GM18502 (cell line): Measurements from ENCODE around the gene TSEN54.
"Not testable (repeated sequence)": the region's sequence is repeated elsewhere in the genome, so short reads cannot be mapped to it uniquely, and the experiment has no call there.

Experiments
- ATAC-seq: cut with Tn5 transposase; IDR thresholded peaks from one replicate; pipeline ENCODE4 v1.9.1; 2021; ENCODE audit warnings: mild to moderate bottlenecking; ENCODE audit not compliant: unreplicated experiment, poor library complexity

Gene TSEN54

DNA sequence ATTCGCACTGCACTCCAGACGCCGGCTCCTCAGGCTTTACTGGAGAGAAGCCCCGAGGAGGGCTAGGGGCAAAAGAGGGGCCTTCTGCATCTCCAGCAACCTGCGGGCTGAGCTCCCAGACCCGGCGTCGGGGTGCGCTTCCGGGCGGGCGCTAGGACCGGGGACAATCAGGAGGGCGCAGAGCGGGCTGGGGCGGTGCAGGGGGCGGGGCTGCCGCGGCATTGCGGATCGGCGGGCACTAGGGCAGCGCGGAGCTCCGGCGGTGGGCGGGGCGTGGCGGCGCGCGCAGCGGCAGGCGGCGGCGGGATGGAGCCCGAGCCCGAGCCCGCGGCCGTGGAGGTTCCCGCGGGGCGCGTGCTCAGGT is at the start of gene TSEN54:
Gene TSEN54 (plus strand): TSS at position 274 of the 364 bp plus-strand sequence. CDS start 33 bp downstream, at position 307.
- ATAC-seq: peak; percentile 68

DNA sequence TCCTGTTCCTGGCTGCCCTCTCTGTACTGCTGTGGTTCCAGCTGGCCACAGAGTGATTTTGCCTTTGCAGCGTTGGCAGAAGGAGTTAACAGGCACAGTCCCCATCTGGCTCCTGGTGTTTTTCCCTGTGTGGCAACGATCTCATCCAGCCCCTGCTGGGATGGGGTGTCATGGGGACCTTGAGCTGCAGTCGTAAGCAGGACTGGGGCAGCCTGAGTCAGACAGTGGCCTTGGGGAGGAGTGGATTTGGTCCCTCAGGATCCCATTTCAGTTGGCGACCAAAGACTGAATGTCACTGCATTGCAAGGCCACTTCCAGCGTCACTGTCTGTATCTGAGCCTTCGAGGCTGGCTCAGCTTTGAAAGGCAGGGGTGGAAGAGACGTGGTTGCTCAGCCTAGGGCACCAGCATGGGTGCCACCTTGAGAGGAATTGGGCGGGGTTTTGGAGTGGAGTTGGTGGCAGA is 48.0 kb upstream of the TSEN54 start:
- no peak for ATAC-seq

DNA sequence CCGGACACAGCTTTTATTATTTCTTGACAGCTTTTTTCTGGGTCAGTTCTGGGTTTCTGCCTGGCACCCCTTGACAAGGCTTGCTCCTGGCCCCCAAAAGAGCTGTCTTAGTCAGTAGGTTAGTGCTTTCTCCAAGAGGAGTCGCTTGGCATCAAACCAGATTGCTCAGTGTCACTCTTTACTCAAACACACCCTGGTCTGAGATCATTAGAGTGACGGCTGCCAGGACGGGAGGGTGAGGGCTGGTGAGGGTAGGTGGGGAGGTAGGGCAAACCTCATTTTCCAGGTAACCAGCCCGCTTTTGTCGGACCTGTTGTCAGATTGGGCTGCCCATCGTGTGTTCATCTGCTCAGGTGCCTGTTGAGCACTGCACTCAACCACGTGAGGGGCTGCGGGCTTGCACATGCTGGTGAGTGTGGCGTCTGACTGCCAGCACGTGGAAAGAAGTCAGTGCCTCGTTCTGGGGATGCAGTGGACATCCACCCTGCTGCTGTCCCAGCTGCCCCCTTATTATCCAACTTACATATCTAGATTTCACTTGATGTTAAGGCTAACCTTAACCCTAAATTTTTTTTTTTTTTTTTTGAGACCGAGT is 47.5 kb upstream of the TSEN54 start:
- no peak for ATAC-seq

DNA sequence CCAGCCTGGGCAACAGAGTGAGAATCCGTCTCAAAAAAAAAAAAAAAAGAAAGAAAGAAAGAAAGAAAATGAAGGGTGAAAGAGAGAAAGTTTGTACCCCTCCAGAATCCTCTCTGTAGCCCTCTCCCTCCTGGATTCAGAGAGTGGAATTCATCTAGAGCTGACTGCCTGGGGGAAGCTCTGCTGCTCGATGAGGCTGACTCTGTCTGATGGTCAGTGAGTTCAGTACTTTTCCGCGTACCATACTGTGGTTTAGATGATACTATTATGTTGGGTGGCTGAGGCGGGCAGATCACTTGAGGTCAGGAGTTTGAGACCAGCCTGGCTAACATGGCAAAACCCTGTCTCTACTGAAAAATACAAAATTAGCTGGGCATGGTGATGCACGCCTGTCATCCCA is 45.1 kb upstream of the TSEN54 start:
- no peak for ATAC-seq

DNA sequence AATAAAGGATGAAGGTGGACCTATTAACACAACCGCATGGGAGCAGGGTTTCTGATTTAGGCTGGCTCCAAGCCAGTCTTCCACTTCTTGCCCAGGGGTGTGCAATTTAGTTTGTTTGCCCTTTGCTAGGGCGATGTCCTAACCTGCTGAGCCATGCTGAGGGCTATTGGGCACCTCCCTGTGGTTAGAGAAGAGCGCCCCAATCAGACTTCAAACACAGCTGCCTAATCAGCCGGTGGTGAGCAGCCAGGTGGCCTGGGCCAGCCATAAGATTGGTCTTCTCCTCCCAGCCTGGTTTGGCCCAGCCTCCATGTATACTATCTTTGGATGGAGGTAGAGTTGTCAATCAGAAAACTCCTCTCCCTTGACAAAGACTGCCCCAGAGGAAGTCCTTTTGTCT is 44.2 kb upstream of the TSEN54 start:
- no peak for ATAC-seq

DNA sequence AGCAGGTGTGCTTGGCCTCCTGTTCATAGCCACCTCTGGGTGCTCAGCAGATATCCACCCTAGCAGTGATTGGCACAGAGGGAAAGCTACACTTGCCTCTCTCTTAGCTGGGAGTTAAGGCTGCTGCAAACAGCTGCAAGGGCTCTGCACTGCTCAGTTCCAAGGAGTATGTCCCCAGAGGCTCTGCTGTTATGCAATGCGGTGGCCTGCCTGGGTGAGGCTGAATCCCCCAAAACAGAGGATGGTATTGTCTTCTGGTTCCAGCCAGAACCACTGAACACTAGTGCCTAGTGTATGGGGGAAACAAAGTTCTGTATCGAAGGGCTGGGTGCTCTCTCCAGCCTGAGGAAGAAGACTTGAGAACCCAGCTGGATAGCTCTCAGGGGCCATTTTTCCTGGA is 43.1 kb upstream of the TSEN54 start:
- no peak for ATAC-seq

DNA sequence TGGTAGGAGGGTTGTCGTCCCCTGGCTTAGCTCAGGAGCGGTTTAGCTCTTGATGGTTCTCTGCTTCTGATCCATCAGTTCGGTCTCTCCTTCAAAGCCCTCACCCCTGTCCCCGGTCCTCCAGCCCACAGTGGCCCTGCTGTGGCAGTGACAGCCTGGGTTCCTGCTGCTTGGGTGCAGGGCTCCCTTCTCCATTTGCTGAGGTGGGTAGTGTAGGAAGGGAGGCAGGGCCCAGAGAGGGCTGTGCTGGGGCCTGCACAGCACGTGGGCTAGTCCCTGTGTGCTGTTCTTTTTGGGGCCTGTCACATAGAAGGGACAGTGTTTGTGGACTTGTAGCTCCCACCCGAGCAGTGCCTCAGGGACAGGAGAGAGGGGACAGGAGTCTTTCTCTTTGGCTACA is 41.6 kb upstream of the TSEN54 start:
- ATAC-seq: no peak

DNA sequence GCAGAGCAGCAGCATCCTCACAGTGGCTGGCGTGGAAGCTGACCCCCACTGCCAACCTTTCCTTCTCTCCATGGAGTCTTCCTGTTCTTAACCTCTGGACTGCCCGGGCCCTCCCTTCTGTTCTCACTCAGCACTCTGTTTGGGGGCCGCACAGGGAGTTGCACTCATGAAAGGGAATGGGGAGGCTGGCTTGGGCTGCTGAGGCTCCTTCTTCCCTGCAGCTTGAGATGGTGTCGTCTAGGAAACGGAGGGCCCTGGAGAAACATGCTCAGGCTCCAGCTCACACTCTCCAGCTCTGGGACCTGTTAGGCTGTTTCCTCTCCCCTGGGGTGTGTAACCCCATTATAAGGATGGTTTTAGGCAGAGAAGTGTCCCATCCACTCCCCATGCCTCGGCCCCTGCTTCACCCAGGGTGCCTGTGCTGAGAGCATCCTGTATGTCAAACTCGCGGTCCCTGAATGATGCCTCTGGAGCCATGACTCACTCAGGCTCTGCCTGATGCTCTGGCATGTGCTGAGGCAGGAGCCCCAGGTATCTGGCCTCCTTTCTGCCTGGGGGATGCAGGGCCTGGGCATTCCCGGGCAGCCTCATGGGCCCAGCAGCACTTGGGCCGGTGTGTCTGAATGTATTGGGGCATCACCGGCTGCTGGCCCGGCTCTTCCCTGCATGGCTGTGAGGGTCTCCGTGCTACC is 41.0 kb upstream of the TSEN54 start:
- ATAC-seq: no peak

DNA sequence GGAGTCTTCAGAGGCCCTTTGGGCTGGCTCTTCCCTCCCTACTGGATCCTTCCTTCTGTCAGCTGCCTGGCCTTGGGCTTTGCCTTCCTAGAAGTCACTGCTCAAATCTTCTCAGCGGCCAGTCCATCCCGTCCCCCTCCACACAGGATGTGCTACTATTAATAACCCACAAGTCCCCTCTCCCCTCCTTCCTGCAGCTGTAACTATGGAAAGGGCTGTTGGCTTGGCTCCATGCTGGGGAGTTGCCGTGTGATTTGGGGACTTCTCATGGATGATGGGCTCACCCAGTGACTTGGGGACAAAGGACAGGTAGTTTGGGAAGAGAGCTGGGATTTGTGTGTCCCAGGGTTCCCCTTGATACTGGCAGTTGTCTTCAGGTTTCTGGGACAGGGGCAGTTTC is 40.5 kb upstream of the TSEN54 start:
- ATAC-seq: no peak

DNA sequence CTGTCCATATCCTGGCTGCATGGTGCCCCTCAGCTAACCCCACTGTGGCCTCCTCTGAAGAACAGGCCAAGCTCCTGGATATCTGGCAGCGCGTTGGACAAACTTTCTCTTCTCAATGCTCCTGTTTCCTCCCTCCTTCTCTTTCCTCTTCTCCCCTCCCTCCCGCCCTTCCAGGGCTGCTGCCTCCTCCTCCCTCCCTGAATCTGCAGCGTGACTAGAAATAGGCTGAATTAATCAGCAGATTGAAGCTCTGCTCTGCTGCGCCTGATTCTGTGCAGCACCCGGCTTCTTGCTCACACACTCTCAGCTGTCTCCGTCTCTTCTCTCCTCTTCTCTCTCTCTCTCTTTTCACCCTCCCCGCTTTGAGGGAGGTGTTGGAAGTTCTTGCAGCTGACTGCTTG is 40.1 kb upstream of the TSEN54 start:
- no peak for ATAC-seq

DNA sequence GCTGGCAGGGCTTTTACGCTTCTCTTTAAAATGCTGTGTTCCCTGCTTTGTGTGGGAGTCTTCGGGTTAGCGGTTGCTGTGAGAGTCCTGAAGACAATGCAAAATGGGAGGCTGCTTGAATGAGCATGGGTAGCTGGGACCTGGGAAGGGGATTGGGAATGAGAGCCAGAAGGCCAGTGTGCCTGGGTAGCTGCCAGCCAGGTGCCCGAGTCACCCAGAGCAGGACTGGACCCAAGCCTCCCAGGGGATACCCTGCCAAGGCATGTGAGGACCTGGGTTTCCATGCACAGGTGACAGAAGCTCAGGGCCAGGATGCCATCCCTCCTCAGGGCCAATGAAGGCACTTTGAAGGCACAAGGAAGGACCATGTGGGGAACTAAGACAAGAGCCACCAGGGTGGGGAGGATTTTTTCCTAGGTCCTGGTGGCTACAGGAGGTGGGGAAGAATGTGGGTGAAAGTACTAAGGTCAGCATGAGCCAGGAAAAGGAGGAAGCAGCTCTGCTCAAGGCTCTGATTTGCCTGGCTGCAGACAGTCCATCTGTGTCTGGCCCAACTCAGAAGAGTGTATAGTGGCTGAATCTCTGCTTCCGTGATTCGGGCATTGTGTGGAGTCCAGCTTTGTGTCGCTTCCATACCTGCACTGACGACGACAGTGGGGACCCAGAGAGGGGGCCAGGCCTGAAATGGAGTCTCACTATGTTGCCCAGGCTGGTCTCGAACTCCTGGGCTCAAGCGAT is 39.4 kb upstream of the TSEN54 start:
- ATAC-seq: no peak

DNA sequence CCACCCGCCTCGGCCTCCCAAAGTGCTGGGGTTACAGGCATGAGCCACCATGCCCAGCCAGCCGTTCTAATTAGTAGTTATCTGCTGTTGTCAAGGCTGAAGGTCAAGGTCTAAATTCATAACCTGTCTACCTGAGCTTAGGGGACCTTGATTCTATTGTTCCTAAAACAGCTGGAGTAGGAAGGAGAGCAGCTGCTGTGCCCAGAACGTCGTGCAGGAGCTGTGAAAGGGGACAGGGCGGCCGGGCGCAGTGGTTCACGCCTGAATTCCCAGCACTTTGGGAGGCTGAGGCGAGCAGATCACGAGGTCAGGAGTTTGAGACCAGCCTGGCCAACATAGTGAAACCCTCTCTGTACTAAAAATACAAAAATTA is 38.9 kb upstream of the TSEN54 start:
- not testable (repeated sequence) for ATAC-seq

DNA sequence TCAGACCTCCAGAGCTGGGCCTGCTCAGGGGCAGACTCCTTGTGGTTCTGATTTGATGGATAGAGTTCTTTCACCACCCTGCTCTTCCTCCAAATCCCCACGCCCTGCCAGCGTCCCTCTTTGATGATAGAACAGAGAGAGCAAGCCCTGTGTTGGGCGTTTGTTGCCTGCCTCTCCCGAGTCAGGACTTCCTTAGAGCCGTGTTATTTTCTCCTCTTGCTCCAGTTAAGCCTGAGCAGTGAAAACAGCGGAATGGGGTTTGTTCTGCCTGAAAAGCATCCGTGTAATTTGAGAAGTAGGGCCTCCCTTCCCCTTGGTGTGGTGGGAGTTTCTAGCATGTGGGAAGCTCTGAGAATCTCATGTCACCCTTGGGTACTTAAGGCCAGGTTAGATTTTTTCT is 37.8 kb upstream of the TSEN54 start:
- ATAC-seq: no peak

DNA sequence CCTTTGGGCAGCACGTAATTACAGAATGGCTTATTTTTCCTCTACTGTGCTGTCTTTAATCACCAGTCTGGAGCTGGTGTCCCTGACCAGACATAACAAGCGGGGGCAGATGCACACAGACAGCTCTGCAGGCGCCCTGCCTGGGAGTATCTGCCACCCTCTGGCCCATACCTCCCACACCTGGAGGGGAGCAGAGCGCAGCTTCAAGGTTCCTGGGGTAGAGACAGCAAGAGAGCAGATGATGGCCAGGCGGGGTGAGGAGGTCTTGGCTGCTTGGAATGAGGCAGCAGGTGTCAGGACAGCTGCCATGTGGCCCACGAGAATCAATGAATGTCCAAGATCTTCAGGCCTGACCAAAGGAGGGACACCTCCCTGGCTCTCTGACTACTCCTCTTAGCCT is 36.0 kb upstream of the TSEN54 start:
- no peak for ATAC-seq

DNA sequence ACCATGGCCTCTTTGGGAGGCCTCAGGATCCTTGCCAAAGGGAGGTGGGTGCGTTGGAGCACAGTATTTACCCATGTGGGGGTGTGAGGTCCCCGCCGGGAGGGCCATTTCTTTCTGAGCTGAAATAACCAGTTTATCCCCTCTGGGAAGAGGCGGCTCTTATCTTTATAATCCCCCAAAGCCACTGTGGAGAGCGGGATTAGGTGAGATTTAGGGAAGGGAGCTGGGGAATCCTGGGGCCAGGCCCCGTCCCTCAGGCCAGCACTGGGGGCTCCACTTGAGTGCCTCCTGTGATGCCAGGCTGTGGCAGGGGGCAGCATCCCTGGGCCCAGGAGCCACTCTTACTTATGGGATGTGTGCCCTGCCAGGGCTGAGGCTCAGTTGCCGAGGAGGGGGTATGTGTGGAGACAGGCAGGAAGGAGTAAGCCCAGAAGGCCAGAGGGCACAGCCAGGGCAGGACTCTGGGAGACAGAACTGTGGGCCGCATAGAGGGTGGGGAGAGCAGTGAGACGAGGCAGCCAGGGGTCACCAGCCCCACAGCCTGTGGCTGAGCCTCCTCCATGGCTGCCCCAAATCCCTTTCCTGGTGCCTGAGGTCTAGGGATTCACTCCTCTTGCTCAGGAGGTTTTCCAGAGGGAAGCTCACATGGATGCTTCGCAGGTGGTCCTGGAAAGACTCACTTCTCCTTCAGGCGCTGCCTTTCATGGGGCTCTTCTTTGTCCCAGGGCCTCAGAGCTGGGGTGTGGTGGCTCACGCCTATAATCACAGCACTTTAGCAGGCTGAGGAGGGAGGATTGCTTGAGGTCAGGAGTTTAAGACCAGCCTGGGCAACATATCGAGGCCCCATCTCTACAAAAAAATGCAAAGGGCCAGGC is 34.9 kb upstream of the TSEN54 start:
- ATAC-seq: no peak

DNA sequence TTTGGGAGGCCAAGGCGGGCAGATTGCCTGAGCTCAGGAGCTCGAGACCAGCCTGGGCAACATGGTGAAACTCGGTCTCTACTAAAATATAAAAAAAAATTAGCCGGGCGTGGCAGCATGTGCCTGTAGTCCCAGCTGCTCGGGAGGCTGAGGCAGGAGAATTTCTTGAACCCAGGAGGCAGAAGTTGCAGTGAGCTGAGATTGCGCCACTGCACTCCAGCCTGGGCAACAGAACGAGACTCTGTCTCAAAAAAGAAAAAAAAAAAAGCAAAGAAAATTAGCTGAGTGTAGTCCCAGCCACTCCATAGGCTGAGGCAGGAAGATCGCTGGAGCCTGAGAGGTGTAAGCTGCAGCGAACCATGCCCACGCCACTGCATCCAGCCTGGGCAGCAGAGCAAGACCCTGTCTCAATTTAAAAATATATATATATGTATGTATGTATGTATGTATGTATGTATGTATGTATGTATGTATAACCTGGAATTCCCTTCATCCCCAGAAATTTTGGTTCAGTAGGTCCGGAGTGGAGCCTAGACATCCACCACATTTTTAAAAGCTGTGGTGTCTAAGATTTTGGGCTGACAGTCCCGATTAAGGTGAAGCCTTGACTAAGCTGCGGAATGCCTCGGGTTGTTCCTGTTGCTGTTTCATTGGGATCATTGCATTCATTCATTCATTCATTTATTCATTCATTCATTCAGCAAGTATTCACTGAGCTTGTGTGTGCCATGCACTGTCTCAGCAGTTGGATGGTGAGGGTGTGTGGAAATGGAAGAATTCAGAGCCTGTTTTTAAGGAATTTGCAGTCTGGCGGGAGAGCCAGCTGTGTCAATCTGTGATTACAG is 34.0 kb upstream of the TSEN54 start:
- no peak for ATAC-seq

DNA sequence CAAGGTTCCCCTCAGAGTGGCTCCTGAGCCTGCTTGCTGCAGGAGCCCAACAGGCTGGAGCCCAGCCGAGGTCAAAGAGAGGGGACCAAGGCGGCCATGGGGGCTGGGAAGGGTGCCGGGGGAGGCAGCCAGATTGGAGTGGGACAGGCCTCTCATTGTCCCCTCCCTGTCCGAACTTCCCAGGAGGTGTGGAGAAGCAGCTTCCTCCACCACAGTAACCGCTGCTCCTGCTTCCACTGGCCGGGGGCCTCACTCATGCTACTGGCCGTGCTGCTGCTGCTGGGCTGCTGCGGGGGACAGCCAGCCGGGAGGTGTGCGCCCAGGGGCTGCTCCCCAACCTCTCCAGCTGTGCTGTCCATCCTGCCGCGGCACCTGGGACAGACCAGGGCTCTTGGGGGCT is 30.6 kb upstream of the TSEN54 start:
- ATAC-seq: no peak

DNA sequence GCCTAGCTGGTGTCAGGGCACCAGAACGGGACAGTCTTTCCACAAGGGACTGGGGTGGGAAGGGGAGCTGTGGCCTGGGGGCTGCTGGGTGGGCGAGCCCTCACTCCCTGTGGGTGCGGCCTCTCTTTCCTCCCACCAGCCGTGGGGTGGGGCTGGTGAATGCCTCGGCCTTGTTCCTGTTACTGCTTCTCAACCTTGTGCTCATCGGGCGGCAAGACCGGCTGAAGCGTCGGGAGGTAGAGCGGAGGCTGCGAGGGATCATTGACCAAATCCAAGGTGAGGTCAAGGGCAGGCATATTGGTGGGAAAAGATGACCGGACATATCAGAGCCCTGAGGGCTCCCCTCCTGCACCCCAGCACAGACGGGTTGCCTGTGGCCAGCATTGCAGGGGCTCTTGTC is 30.2 kb upstream of the TSEN54 start:
- ATAC-seq: no peak

DNA sequence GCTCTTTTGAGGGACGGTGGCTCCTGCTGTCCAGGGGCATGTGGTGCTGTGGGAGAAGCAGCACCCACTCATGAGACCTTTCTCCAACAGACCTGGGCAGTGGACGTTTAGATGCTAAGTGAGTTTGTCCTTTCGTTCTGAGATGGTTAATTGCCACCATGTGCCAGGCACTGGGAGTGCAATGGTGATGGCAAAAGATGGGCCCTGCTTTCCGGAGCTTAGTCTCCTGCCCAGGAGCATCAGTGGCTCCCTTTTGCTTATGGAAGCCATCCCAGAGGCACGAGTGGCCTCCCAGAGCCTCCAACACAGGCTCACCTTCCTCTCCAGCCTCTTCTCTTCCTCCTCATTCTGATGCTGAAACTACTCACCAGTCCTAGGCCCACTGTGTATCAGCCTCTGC is 29.4 kb upstream of the TSEN54 start:
- ATAC-seq: no peak
